NCI-H510A (cell line): ENCODE measurements around the gene EIF2AK3.

Experiments used
- DNase-seq: peaks from one replicate; lab custom pipeline; 2025; lab: John Stamatoyannopoulos, UW

EIF2AK3 gene

GRCh38 chr2:88540346-88540745, 86.9 kb downstream of the EIF2AK3 start:
- no peak for DNase-seq

DNA sequence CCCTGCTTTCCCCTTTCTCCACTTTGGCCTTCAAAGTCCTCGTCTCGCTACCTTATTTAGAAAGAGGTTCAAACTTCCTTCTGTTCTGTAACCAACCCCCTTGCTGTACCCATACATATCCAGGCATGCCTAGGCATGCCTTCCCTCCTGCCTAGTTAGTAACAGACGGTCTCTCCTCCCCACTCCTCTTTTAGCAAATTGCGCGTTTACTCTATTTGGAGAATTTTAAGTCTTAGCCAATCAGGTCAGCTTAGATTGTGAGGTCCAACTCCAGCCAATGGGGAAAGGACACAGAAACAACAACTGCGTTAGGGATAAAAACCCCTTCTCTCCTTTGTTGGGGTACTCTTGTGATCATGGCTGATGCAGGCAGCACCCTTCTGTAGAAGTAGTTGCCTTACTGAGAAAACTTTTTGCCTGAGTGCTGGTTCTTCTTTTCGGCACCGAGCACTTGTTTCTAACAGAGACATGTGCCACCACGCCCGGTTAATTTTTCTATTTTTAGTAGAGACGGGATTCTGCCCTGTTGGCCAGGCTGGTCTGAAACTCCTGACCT, 88.8 kb downstream of the EIF2AK3 start:
- no peak for DNase-seq

DNA sequence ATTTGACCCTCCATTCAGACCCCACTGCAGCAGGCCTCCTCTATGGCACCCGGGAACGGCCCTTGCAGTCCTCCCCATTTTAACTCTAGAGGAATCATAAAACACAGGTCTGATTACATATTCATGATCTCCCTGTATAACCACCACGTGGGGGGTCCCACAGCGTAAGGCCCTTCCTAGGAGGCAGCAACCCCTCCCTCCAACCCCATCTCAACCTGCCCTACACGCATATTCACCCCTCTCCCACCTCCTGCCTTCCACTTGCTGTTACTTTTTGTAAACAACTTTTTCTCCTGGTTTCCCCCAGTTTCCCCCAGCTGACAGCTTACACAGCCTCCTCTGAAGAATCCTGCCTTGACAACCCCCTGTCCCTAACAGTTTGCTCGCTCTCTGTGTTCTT, 89.6 kb downstream of the EIF2AK3 start:
- DNase-seq = no peak

DNA sequence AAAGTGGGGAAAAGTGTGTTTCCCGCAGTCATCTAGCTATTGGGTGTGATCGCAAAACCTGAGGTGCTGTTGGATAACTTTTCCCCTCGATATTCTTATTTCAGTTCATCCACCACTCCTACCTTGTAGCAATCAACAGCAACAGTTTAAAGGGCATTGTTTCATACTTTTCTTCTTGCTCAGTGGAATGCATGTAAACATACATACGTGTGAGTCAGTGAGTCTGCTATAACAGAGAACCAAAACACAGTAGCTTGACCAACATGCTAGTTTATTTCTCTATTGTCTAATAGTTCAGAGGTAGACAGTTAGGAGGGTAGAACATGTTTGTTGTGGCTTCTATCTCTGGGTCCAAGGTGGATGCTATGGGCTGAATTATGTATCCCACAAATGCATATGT, 97.2 kb downstream of the EIF2AK3 start:
- DNase-seq = no peak

- DNase-seq = no peak
Measured at GRCh38 chr2:88521445-88522073, 105.7 kb downstream of the EIF2AK3 start.

GRCh38 chr2:88517759-88518201, 109.5 kb downstream of the EIF2AK3 start:
- DNase-seq = no peak
